ENCODE data around the gene SASH3. TPM values are rescaled to one million over a fixed set of nuclear protein-coding genes. Genes with fewer than 3 reads are reported as not detected.

SASH3 gene
- total RNA-seq, 1 donor from 2014 or later: 74.9 TPM

- TF ChIP-seq CTCF (IDR thresholded peaks at IDR 0.05): no peak
- intact Hi-C loops (cut with DNase I): no loop called here
- no peak for ATAC-seq
Measured at GRCh38 chrX:129768586-129769466, 10.9 kb upstream of the SASH3 start.

GRCh38 chrX:129769467-129770154 is 10.1 kb upstream of the SASH3 start:
- peaks cover 5% of the 10 kb centered on the region for H3K4me1 ChIP-seq
- no peak for DNase-seq
- no peak overlapping the region for H3K27ac ChIP-seq
- no peak overlapping the region for H3K4me3 ChIP-seq
- H3K36me3 ChIP-seq: no peaks in the 10 kb centered on the region
- H3K27me3 ChIP-seq (ENCODE audit: low read depth): no peaks in the 10 kb centered on the region
- ATAC-seq: peak; percentile 35 to 53
- no peaks in the 10 kb centered on the region for H3K9me3 ChIP-seq
- no peak for TF ChIP-seq CTCF (IDR thresholded peaks at IDR 0.05)
- intact Hi-C loops (cut with DNase I): no loop called here

More at GRCh38 chrX:129768586-129769466, 10.9 kb upstream of the SASH3 start:
- Histone ChIP-seq H3K27ac (no peak overlapping the region), H3K4me1 (peaks cover 5% of the 10 kb centered on the region), H3K36me3 (no peaks in the 10 kb centered on the region), H3K9me3 (no peaks in the 10 kb centered on the region), H3K4me3 (no peak overlapping the region), H3K27me3 (ENCODE audit: low read depth) (no peaks in the 10 kb centered on the region)
- no peak for DNase-seq

GRCh38 chrX:129771266-129771995 is 8.3 kb upstream of the SASH3 start:
- H3K4me3 ChIP-seq: no peak overlapping the region
- ATAC-seq (no peak), DNase-seq (no peak)
- no peak for TF ChIP-seq CTCF (IDR thresholded peaks at IDR 0.05)
- no peaks in the 10 kb centered on the region for H3K9me3 ChIP-seq
- no peak overlapping the region for H3K27ac ChIP-seq
- peaks cover 5% of the 10 kb centered on the region for H3K4me1 ChIP-seq
- H3K36me3 ChIP-seq: no peaks in the 10 kb centered on the region
- H3K27me3 ChIP-seq (ENCODE audit: low read depth): no peaks in the 10 kb centered on the region
- intact Hi-C loops (cut with DNase I): no loop called here

- intact Hi-C loops (cut with DNase I): no loop called here
- peak; percentile 88 for DNase-seq
- H3K27me3 ChIP-seq (ENCODE audit: low read depth): no peaks in the 10 kb centered on the region
Measured at GRCh38 chrX:129772796-129773431, 6.8 kb upstream of the SASH3 start.

More at GRCh38 chrX:129772796-129773431, 6.8 kb upstream of the SASH3 start:
- Histone ChIP-seq H3K4me3 (no peak overlapping the region), H3K9me3 (no peaks in the 10 kb centered on the region), H3K27ac (peak overlapping the region; percentile 67), H3K36me3 (no peaks in the 10 kb centered on the region), H3K4me1 (peaks cover 5% of the 10 kb centered on the region)
- peak; percentile 61 to 91 for ATAC-seq
- TF ChIP-seq CTCF (IDR thresholded peaks at IDR 0.05): no peak
